ENCODE measurements around the gene USP4. TPM values are rescaled to one million over a fixed set of nuclear protein-coding genes. Genes with fewer than 3 reads are reported as not detected.

Gene USP4
- total RNA-seq, 1 donor from 2014 or later = 69.6 TPM

DNA sequence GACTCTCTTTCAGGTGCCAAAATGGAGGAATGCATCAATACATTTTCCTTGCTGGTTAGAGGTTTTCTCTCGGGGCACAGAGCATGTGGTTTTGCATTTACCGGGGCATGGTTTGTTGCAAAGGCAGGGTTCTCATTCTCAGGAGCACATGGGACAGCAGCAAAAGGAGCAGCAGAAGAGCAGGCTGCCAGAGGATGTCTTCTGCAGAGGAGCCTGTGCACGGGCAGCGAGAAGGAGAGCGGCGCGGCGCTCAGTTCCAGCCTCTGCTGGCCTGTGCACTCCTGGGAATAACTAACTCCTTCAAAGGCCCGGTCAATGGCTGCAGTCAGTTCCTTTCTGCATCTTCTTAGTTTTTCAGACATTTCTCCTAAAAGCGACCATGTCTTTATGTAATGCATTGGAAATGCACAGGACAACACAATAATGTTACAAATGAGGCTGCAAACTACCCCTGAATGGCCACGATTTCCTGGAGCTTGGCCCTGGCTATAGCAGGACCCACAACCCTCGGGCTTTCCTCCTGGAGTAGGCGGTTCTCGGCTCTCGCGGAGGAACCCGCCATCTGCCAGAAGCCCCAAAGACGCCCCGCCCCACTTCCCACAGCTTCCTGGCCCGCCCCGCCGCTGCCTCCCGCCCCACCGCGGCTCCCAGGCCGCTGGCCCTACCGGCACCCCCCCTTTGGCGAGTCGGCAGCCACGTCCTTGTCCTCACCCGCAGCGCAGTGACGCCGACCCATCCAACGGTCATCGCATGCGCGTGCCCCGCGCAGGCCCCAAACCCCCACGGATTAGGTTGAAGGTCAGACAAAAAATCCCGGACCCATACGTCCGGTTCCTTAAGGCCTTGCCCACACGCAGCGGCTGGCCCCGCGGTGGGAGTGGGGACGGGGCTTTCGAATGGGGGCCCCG lies 63.1 kb downstream of the USP4 start, which contains the start of gene C3orf62:
Gene C3orf62, minus strand, starts transcription at position 758 of the 908 bp plus-strand sequence. Its CDS starts 360 bp downstream, at position 398.
- TF ChIP-seq, protein P1, sequence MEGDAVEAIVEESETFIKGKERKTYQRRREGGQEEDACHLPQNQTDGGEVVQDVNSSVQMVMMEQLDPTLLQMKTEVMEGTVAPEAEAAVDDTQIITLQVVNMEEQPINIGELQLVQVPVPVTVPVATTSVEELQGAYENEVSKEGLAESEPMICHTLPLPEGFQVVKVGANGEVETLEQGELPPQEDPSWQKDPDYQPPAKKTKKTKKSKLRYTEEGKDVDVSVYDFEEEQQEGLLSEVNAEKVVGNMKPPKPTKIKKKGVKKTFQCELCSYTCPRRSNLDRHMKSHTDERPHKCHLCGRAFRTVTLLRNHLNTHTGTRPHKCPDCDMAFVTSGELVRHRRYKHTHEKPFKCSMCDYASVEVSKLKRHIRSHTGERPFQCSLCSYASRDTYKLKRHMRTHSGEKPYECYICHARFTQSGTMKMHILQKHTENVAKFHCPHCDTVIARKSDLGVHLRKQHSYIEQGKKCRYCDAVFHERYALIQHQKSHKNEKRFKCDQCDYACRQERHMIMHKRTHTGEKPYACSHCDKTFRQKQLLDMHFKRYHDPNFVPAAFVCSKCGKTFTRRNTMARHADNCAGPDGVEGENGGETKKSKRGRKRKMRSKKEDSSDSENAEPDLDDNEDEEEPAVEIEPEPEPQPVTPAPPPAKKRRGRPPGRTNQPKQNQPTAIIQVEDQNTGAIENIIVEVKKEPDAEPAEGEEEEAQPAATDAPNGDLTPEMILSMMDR (IDR thresholded peaks at IDR 0.05) = no peak
- intact Hi-C loops (cut with DNase I) = loop anchor here (10.0 kb wide), 1 partner anchor 102 kb away; the partner anchor contains the start of gene KLHDC8B
- Histone ChIP-seq H3K36me3 (peaks cover 31% of the 10 kb centered on the region), H3K4me1 (peaks cover 19% of the 10 kb centered on the region), H3K27me3 (no peaks in the 10 kb centered on the region), H3K27ac (peak within 1 kb of the TSS; percentile 95), H3K4me3 (peak within 1 kb of the TSS; percentile 54), H3K9me3 (no peaks in the 10 kb centered on the region)
- DNase-seq (peak; percentile 96), ATAC-seq (peak; percentile 98)

DNA sequence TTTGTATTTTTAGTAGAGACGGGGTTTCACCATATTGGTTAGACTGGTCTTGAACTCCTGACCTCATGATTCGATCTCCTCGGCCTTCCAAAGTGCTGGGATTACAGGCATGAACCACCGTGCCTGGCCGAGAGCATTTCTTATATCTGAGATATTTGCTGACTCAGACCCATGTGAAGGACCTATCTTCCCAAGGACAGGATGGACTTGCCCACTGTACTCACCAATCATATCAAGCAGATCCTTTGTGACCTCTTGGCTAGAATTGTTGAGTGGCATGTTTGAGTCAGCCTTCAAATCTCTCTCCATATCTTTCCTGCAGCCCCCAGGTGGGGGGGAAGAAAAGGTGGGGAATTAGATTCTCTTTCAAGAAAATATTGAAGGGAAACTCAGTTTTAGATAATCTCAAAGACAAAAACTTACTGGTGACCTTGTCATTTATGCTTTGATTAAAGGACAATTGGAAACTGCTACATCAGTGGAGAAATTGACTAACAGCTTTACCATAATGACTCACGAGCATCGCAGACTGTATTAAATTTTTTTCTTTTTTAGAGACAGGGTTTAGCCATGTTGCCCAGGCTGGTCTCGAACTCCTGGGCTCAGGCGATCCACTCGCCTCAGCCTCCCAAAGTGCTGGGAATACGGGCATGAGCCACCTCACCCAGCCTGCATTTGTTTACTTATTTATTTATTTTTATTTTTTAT lies 65.9 kb downstream of the USP4 start:
- intact Hi-C loops (cut with DNase I) = loop anchor here (10.0 kb wide), 1 partner anchor 99 kb away; the partner anchor contains the start of gene KLHDC8B
- Histone ChIP-seq H3K4me1 (peaks cover 19% of the 10 kb centered on the region), H3K36me3 (peaks cover 9% of the 10 kb centered on the region), H3K27me3 (no peaks in the 10 kb centered on the region), H3K9me3 (no peaks in the 10 kb centered on the region), H3K27ac (no peak overlapping the region), H3K4me3 (no peak overlapping the region)
- no peak for DNase-seq
- TF ChIP-seq, protein P1 (IDR thresholded peaks at IDR 0.05) = no peak
- ATAC-seq = no peak

DNA sequence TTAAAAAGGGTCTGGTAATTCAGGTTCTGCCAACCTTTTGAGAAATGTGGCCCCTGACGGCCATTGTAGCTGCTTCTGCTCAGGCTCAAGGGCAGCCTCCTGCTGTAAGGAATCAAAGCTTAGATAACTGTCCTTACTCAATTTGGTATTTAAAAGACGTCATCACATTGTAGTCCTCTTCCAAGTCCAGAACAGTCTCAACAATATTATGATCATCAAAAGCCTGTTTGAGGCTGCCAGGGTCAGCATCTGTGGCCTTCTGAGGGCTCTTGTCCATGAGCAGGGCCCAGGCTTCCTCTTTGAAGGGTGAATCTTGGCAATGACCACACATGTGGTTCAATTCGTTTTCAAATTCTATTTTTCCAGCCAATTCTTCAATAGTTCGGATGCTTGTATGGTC lies 68.8 kb downstream of the USP4 start:
- peaks cover 15% of the 10 kb centered on the region for H3K4me1 ChIP-seq
- intact Hi-C loops (cut with DNase I) = loop anchor here (10.0 kb wide), 1 partner anchor 96 kb away; the partner anchor contains the start of gene KLHDC8B
- no peaks in the 10 kb centered on the region for H3K36me3 ChIP-seq
- ATAC-seq = no peak
- TF ChIP-seq, protein P1 (IDR thresholded peaks at IDR 0.05) = no peak
- DNase-seq = no peak
- H3K27ac ChIP-seq = no peak overlapping the region
- H3K9me3 ChIP-seq = no peaks in the 10 kb centered on the region
- no peak overlapping the region for H3K4me3 ChIP-seq
- no peaks in the 10 kb centered on the region for H3K27me3 ChIP-seq

DNA sequence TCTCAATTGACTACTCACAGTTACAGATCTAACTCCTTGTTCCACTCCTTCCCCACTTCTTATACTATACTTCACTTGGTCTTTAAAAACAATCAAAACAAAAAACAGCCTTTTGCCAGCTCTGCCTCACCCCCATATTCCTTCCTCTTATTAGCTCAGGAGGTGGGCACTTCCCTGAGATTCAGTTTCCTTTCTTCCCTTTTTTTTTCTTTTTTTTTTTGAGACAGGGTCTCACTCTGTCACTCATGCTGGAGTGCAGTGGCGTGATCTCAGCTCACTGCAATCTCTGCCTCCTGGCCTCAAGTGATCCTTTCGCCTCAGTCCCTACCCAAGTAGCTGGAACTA lies 69.7 kb downstream of the USP4 start:
- ATAC-seq = no peak
- H3K27ac ChIP-seq = no peak overlapping the region
- intact Hi-C loops (cut with DNase I) = loop anchor here (10.0 kb wide), 1 partner anchor 95 kb away; the partner anchor contains the start of gene KLHDC8B

More for the DNA sequence above, 69.7 kb downstream of the USP4 start:
- H3K4me1 ChIP-seq = peaks cover 10% of the 10 kb centered on the region
- H3K36me3 ChIP-seq = no peaks in the 10 kb centered on the region
- no peak for DNase-seq
- H3K9me3 ChIP-seq = no peaks in the 10 kb centered on the region
- TF ChIP-seq, protein P1 (IDR thresholded peaks at IDR 0.05) = no peak
- no peak overlapping the region for H3K4me3 ChIP-seq
- no peaks in the 10 kb centered on the region for H3K27me3 ChIP-seq

Data from upper lobe of right lung (tissue), 1 donor.